Activated T-cell treated with anti-CD3 and anti-CD28 coated beads for 4 hours (primary cell): ENCODE data around the gene COTL1.

Source experiments
- DNase-seq: peaks from one replicate; pipeline ENCODE4 v3.0.0-alpha.2; 2020

Gene COTL1

GRCh38 chr16:84613408-84614072 is 4.3 kb downstream of the COTL1 start:
- no peak for DNase-seq

GRCh38 chr16:84612686-84613085 is 5.2 kb downstream of the COTL1 start:
- DNase-seq: no peak

DNA sequence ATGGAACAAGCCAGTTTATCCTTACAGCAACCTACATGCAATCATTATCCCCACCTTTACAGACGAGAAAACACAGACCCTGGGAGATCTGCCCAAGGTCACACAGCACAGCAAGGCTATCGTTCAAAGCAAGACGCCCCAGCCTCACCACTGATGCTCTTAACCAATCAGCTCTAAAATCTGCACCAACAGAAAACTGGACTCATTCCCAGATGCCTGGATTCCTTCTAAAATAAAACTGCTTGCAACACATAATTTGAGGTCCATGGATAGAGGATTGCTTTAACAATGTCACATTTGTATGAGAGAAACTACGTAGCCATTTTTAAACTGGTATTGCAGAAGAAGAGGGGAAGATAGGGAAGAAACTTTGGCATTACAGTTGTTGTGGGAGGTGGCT is 6.8 kb downstream of the COTL1 start:
- no peak for DNase-seq

DNA sequence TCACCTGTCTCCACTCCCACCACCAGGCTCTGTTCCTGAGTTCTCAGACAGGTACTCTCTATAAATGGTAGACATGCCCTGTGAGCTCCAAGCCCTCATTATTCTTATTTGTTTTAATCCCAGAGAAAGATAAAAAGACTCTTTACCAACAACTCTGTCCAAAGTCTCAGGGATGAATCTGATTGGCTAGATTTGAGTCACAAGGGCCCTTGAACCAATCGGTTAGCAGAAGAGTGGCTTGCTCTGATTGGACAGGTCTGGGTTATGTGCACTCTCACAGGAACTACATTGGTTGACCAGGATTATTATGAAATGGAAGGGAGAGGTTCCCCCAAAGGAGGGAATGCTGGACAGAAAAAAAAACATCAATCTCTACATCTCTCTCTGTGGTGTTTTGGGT is 7.5 kb downstream of the COTL1 start:
- DNase-seq: no peak

- DNase-seq: no peak
Measured at GRCh38 chr16:84609563-84610177, 8.2 kb downstream of the COTL1 start.

DNA sequence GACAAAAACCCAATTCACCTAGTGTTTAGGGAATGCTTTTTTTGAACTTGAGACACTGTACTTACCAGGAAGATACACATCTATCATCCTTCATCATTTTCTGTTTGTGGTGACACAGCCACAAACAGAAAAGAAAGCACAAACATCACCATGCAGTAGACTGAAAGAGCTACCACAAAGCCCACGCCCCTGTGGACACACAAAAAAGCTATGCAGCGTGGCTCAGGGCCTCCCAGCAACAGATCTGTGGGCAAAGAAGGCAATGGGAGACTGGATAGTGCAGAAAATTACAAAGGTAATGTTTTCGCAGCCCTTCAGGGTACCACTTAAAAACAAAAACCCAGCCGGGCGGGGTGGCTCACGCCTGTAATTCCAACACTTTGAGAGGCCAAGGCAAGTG is 9.6 kb downstream of the COTL1 start:
- no peak for DNase-seq

DNA sequence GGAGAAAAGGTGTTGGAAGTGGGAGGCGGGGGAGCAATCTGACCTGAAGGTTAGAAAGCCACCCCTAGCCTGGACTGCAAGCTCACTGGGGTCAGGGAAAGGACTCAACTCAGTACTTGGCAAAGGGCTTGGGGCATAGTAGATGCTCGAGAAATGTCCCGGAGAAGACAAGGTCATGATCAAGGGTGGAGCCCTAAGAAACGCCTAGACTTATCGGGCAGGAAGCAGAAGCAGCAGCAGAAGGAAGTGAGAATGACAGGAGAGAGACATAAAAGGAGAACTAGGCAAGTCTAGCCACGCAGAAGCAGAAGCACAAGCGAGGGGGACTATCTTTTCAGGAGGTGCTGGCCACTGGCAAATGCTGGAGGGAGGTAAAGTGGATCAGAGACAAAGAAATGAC is 10.2 kb downstream of the COTL1 start:
- DNase-seq: no peak

DNA sequence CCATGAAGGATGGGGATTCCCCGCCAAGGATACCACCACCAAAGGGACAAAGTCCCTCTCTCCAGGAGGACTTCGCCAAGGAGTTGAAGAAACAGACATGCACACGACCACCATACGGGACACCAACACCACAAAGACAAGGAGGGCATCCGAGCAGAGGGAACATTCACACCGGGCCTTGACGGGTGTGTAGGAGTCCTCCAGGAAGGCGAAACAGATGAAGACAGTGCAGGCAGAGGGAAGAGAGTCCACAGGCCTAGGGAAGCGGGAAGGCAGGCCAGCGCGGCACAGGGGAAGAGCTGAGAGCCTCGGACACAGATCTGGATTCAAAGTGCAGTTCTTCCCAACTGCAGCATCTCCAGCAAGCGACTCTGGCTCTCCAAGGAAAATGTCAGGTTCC is 10.8 kb downstream of the COTL1 start:
- DNase-seq: no peak

GRCh38 chr16:84606081-84606875 is 11.6 kb downstream of the COTL1 start:
- DNase-seq: no peak

DNA sequence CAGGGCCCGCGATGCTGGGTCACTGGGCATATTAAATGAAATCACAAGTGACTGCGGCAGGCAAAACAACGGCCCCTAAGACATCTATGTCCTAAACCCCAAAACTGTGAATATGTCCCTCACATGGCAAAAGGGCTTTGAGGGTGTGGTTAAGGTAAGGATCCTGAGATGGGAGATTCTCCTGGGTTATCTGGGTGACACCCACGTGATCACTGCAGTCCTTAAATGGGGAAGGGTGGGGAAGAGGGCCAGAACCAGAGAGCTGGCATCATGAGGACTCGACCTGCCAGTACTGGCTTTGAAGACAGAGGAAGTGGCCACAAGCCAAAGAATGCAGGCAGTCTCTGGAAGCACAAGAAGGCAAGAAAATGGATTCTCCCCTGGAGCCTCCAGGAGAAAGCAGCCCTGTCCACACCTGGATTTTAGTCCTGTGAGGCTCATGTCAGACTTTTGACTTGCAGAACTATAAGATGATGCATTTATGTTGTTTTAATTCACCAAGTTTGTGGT is 12.5 kb downstream of the COTL1 start:
- DNase-seq: no peak

GRCh38 chr16:84604477-84605013 is 13.3 kb downstream of the COTL1 start:
- no peak for DNase-seq

- DNase-seq: no peak
Measured at GRCh38 chr16:84603940-84604339, 13.9 kb downstream of the COTL1 start.

DNA sequence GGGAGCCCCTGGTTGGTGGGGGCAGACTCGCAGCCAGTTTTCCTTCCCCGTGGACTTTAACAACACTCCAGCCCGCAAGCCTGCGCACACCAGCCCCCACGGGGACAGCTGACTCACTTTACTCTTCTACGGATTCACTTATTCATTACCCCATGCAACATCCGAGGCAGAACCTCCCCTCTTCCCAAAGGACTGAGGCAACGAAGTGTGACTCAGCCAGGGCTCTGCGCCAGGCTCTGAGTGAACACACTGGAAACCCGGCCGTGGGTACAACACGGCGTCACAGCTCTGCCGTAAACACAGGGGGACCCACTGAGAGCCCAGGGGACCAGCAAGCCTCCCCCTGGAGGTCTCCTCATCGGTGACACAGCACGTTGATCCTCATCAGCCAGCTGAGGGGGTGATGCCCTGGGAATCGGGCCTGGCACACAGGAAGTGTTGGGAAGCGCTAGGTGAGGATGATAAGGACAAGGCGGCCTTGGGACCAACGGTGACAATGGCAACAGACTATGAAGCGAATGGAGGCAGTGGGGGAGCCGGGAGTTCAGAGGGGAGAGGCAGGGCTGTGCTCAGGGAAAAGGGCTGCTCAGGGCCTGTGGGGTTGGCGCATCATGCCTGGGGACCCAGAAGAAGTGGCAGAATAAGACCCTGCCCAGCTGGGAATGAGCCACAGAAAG is 14.6 kb downstream of the COTL1 start:
- DNase-seq: no peak

DNA sequence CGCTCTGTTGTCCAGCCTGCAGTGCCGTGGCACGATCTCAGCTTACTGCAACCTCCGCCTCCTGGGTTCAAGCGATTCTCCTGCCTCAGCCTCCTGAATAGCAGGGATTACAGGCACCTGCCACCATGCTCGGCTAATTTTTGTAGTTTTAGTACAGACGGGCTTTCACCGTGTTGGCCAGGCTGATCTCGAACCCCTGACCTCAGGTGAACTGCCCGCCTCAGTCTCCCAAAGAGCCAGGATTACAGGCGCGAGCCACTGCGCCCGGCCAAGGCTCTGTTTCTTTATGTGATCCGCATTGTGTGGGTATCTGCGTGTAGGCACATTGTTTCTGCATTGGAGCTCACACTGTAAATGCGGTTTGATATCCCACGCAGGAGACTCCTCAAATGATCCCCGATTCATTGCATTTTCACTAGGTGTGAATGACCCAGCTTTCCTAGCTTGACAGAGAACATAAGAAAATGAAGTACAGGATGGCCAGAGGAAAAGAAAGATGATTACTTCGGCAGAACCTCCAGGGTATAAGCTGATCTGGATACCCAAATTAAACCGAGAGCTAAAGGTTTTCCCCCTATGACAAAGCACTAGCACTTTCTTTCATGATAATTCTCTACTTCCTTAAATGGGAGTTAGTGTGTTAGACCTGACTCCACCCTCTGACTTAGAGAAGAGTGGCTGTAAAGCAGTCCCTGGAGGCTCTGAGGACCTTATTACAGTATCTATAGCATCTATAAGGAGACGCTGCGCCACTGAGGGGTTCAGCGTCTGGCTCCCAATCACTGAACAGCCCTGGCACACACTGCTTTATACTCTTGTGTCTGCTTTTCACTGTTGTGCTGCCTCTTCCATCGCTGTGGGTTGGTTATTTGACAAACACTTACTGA is 17.3 kb downstream of the COTL1 start:
- no peak for DNase-seq

DNA sequence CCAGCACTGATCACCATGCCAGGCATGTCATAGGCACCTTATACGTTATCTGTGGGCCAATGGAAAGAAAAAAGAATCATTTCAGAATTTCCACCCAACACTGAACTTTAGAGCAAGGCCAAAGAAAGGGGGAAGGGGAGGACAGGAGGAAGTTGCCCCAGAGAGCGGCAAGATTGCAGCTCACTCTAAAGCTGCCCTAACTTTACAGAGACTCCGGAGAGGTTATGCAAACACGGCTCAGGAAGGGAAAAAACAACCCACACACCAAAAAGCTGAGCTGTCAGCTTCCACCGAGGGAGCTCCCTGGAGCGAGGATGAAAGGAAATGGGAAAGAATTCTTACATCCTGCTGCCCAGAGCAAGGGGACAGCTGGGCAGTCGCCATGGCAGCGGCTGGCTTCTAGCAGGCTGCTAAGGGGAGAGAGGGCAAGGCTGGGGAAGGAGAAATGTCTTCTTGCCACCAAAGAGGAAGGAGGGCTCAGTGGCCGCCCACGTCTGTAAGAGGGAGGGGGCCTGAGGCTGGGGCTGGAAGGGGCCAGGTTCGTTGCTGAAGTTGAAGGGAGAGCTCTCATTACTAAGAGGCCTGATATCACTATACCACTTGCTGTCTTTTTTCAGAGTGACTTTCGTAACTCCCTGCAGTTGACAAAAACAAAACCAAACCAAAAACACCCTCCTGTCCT is 18.2 kb downstream of the COTL1 start:
- no peak for DNase-seq

DNA sequence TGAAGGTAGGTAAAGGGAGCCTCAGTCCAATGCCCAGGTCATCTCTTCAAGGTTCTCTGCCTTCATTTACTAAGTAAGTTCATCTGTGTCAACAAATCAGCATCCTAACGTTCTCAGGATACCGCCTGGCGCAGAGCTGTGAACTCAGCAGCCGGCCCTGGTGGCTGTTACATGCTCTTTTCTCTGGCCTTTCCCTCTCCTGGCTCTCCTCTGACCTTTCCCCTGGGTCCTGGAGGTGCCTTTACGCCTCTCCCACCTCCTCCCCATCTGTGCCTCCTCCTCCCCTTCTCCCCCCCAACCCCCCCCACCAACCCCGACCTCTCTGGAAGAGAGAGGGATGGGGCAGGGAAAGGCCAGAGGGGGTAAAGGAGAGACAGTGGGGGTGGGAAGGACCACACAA is 19.5 kb downstream of the COTL1 start:
- DNase-seq: no peak

- DNase-seq: no peak
Measured at GRCh38 chr16:84597931-84598351, 19.9 kb downstream of the COTL1 start.

DNA sequence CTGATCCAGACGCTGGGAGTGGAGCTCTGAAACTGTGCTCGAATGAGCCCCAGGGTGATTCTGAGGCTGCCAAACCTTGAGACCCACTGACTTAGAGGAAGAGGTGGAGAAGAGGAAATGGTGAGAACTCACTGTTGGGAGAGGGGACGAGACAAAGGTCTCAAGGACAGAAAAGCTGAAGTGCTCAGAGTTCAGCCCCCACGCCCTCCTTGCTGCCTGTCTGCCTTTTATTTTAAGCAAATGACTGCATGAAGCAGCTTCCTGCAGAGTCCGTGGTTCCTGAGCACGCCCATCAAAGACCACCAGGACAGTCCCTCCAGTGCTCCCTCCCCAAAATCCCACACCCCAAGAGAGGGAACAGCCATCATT is 20.4 kb downstream of the COTL1 start:
- no peak for DNase-seq

GRCh38 chr16:84596801-84597527 is 20.9 kb downstream of the COTL1 start:
- no peak for DNase-seq

DNA sequence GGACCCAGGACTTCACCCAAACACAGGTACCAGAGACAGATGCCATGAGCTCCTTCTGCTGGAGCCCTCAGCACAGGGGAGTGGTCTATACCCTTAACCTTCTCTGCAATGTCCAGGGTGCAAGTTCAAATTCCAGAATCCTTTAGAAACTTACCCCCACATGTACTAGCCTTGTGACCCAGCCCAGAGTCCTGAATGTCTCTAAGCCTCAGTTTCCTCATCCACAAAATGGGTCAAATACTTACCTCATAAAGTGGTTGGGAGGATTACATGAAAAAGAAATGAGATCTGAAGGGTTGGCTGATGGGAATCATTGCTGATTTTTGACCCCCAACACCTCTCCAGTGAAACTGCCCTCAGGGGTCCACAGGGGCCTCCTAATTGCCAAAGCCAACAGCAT is 21.7 kb downstream of the COTL1 start:
- DNase-seq: no peak

GRCh38 chr16:84595052-84595481 is 22.8 kb downstream of the COTL1 start:
- DNase-seq: no peak
